HT-29 (cell line): ENCODE results near the gene UBE2D2. TPM values are rescaled to one million over a fixed set of nuclear protein-coding genes. Genes with fewer than 3 reads are reported as not detected.

Experiments used
- DNase-seq: peaks from one replicate; pipeline ENCODE4 v3.0.0-alpha.2; 2015; ENCODE audit warnings: low spot score
- total RNA-seq: library from RNA; depleted of rRNA; stranded (reverse); fragments of >200 nt; shearing (Covaris generic); gene quantifications from 2 replicates; pipeline ENCODE4 v1.2.3, GENCODE V29; 2014

The UBE2D2 gene
- total RNA-seq, 1 experiment from 2014 or later = 83.5 TPM

GRCh38 chr5:139647506-139648204, 86.5 kb downstream of the UBE2D2 start:
- DNase-seq = no peak

GRCh38 chr5:139648205-139649081, 87.3 kb downstream of the UBE2D2 start, which contains the start of gene CXXC5:
Gene CXXC5 (plus strand): TSS chr5:139648349. CDS start chr5:139680524, 32,175 bp downstream.
- peak; percentile 85 for DNase-seq

GRCh38 chr5:139649082-139649991, 88.2 kb downstream of the UBE2D2 start:
- DNase-seq = no peak

GRCh38 chr5:139650031-139650688, 89.0 kb downstream of the UBE2D2 start:
- no peak for DNase-seq

GRCh38 chr5:139650689-139651042, 89.5 kb downstream of the UBE2D2 start:
- DNase-seq = no peak

GRCh38 chr5:139651043-139651834, 90.1 kb downstream of the UBE2D2 start:
- no peak for DNase-seq

GRCh38 chr5:139651853-139652787, 91.0 kb downstream of the UBE2D2 start:
- DNase-seq = peak; percentile 89

- no peak for DNase-seq
These were observed 91.7 kb downstream of the UBE2D2 start for GRCh38 chr5:139652788-139653241.

GRCh38 chr5:139653616-139654015, 92.5 kb downstream of the UBE2D2 start:
- no peak for DNase-seq

- no peak for DNase-seq
These were observed 93.3 kb downstream of the UBE2D2 start for GRCh38 chr5:139654464-139654863.

GRCh38 chr5:139654871-139655491, 93.8 kb downstream of the UBE2D2 start:
- no peak for DNase-seq

GRCh38 chr5:139655727-139656271, 94.7 kb downstream of the UBE2D2 start:
- DNase-seq = peak; percentile 75

- DNase-seq = no peak
These were observed 96.5 kb downstream of the UBE2D2 start for GRCh38 chr5:139657363-139658321.

GRCh38 chr5:139658501-139658927, 97.4 kb downstream of the UBE2D2 start:
- peak; percentile 51 for DNase-seq

- DNase-seq = peak; percentile 52
These were observed 98.0 kb downstream of the UBE2D2 start for GRCh38 chr5:139658928-139659667.

- no peak for DNase-seq
These were observed 98.6 kb downstream of the UBE2D2 start for GRCh38 chr5:139659695-139660101.
